Measurements from ENCODE around the gene ARHGDIA.
"Not testable (repeated sequence)": the region's sequence is repeated elsewhere in the genome, so short reads cannot be mapped to it uniquely, and the experiment has no call there.

The ARHGDIA gene

GRCh38 chr17:81840826-81841778 is 30.0 kb downstream of the ARHGDIA start:
- DNase-seq, result no peak

GRCh38 chr17:81840059-81840458 is 31.1 kb downstream of the ARHGDIA start:
- not testable (repeated sequence) for DNase-seq

GRCh38 chr17:81839301-81839700 is 31.8 kb downstream of the ARHGDIA start:
- no peak for DNase-seq

- DNase-seq, result no peak
Measured at GRCh38 chr17:81838753-81839255, 32.3 kb downstream of the ARHGDIA start.

- no peak for DNase-seq
Measured at GRCh38 chr17:81837641-81838040, 33.5 kb downstream of the ARHGDIA start.

- DNase-seq, result no peak
Measured at GRCh38 chr17:81834831-81835267, 36.3 kb downstream of the ARHGDIA start, which contains the start of gene PPP1R27. TSS of gene PPP1R27 (minus strand) at chr17:81835050. CDS start at chr17:81834953, 97 bp downstream.

GRCh38 chr17:81833921-81834830 is 37.0 kb downstream of the ARHGDIA start:
- no peak for DNase-seq

GRCh38 chr17:81833160-81833920 is 37.8 kb downstream of the ARHGDIA start, which contains the start of gene MCRIP1:
TSS of gene MCRIP1 (minus strand) at chr17:81833291. CDS start at chr17:81824506, 8,785 bp downstream.
- DNase-seq, result peak; percentile 95

GRCh38 chr17:81832608-81833159 is 38.5 kb downstream of the ARHGDIA start:
- peak; percentile 59 for DNase-seq

GRCh38 chr17:81831957-81832607 is 39.1 kb downstream of the ARHGDIA start:
- DNase-seq, result peak; percentile 58

GRCh38 chr17:81831563-81831956 is 39.6 kb downstream of the ARHGDIA start:
- peak; percentile 11 for DNase-seq

GRCh38 chr17:81829858-81830257 is 41.3 kb downstream of the ARHGDIA start:
- no peak for DNase-seq

GRCh38 chr17:81828656-81829055 is 42.5 kb downstream of the ARHGDIA start:
- no peak for DNase-seq

GRCh38 chr17:81825841-81826466 is 45.2 kb downstream of the ARHGDIA start:
- DNase-seq, result no peak

GRCh38 chr17:81824595-81824994 is 46.5 kb downstream of the ARHGDIA start:
- DNase-seq, result no peak

GRCh38 chr17:81823820-81824550 is 47.2 kb downstream of the ARHGDIA start:
- DNase-seq, result no peak

GRCh38 chr17:81822996-81823819 is 47.9 kb downstream of the ARHGDIA start:
- DNase-seq, result no peak

GRCh38 chr17:81822312-81822637 is 48.9 kb downstream of the ARHGDIA start:
- DNase-seq, result no peak

- DNase-seq, result no peak
Measured at GRCh38 chr17:81821603-81822311, 49.4 kb downstream of the ARHGDIA start.

All from stimulated activated CD4-positive, alpha-beta T cell treated with anti-CD3 and anti-CD28 coated beads, Interleukin-4, amount 100 ng/mL, for 24 hours (primary cell).